HG02870 (cell line): ENCODE measurements around the gene WBP2NL.
"Not testable (repeated sequence)": the region's sequence is repeated elsewhere in the genome, so short reads cannot be mapped to it uniquely, and the experiment has no call there.

ENCODE experiments used
- ATAC-seq: cut with Tn5 transposase; IDR thresholded peaks from one replicate; pipeline ENCODE4 v1.9.1; 2021; ENCODE audit warnings: mild to moderate bottlenecking, moderate library complexity; ENCODE audit not compliant: unreplicated experiment

Gene WBP2NL

DNA sequence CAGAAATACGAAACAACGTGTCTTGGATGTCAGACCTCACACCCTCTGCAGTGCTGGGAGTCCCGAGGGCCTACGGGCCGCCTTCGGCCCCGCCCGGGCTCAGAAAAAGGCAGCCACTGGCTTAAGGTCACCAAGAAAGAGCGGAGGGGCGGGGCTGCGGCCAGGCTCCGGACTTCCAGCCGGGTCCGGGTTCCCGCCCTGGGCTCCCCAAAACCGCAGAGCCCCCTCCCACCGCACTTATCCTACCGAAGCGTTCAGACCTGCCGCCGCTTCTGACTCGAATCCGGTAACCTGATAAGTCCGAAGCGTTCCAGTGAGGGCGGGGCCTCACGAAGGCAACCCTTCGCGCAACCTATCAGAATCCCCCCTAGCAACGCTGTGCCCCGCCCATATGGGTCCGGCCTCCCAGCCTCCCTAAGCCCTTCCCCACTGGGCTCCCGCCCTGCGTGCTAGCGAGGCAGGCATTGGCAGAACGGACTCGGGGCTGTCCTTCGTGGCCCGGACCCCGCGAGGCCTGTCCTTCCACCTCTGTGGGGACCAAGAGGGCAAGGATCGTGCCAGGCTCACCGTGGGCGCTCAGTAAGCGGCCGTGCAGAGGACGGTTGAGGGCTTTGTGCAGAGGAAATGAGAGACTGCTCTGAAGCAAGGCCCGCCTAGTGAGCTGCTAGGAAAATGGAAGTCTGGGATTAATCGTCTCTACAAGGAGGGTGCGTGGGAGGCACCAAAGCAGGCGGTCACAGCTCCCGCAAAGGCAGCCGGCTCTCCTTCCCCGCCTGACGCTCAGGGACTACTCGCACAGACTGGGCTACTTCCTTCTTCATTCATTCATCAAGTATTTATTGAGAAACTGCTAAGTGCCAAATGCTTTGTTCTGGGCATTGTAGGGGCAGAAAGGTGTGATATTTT, 72.2 kb downstream of the WBP2NL start, which contains the start of gene NAGA:
Gene NAGA, minus strand, starts transcription at position 296 of the 906 bp plus-strand sequence. CDS start 515 bp downstream, outside the sequence.
- ATAC-seq = peak; percentile 87

DNA sequence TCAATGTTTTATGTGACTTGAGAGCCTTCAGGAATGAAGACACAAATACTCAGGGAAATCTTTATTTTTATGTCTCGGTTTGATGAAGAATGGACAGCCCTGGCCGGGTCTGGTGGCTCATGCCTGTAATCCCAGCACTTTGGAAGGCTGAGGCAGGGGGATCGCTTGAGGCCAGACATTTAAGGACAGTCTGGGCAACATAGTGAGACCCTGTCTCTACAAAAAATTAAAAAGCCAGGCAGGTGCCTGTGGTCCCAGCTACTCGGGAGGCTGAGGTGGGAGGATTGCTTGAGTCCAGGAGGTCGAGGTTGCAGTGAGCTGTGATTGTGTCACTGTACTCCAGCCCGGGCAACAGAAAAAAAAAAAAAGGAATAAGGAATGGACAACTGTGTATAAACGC, 72.9 kb downstream of the WBP2NL start:
- ATAC-seq = not testable (repeated sequence)

DNA sequence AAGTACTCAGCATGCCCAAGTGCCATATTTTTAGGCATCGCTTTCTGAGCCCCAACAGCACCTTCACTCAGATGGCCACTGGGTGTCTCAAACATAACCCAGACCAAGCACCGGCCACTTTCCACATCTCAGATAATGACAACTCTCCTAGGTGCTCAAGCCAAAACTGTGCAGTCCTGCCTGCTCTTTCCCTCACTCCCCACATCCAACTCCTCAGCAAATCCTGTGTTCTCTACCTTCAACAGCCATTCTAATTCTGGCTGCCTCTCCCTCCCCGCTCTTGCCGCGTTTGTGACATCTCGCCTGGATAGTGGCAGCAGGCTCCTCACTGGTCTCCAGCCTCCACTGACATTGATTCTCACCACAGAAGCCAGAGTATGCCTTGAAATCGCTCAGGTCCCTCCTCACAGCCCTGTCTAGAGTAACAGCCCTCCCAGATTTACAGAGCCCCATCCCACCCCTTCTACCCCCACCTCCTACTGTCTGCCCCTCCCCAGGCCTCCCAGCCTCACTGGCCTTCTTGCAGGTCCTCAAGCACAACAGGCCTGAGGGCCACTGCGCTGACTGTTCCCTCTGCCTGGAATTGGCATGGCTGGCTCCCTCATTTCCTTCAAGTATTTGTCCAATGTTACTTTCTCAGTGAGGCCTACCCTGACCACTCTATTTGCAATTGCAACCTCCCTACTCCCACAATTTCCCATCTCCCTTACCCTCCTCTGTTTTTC, 74.2 kb downstream of the WBP2NL start:
- no peak for ATAC-seq

DNA sequence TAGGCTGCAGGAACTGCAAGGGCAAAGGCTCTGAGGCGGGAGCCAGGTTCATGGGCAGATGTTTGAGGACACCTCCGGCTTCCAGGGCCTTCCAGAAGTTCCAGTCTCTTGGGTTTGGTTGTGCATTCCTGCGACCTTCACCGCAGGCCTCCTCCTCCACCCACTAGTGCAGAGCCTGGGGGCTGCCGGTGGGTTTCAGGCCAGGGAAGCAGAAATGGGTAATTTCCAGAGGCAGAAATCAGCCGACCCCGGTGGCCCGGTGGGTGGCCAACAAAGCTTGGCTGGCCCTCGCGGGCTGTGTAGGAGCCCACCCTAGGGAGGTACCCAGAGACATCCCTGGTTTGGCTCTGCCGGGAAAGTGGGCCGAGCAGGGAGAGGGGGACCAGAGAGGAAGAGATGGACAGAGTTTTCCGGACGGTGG, 75.0 kb downstream of the WBP2NL start:
- no peak for ATAC-seq

DNA sequence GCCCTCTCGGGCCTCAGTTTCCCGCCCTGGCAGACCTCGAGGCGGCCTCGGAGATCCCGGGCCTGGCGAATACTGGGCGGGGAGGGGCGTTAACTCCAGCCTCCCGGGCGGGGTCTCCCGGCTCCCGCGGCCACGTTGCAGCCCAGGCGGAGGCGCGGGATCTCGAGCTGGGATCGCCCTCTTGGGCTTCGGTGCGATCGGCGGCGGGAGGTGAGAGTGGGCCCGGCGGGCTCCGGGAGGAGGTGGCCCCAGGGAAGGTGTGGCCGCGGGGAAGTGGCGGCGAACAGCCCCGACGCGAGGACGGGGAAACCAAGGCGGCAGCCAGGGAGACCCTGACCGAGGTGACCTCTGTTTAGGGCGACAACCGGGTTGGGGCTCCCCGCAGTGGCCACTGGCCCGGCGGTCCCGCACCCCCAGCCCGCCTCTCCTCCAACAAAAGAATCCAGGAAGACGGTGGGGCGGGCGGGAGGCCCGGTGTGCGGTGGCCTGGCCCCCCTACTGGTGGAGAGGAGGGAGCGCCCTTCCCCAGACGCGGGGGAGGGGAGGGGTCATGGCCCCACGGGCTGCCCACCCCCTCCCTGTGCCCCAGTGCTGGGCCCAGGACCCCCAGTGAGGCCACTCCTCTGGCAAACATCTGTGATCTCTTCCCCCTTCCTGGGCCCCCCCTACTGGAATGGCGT, 75.7 kb downstream of the WBP2NL start, which contains the start of gene PHETA2:
Gene PHETA2, plus strand, starts transcription at position 117 of the 680 bp plus-strand sequence. CDS start 3,046 bp downstream, outside the sequence.
- no peak for ATAC-seq

DNA sequence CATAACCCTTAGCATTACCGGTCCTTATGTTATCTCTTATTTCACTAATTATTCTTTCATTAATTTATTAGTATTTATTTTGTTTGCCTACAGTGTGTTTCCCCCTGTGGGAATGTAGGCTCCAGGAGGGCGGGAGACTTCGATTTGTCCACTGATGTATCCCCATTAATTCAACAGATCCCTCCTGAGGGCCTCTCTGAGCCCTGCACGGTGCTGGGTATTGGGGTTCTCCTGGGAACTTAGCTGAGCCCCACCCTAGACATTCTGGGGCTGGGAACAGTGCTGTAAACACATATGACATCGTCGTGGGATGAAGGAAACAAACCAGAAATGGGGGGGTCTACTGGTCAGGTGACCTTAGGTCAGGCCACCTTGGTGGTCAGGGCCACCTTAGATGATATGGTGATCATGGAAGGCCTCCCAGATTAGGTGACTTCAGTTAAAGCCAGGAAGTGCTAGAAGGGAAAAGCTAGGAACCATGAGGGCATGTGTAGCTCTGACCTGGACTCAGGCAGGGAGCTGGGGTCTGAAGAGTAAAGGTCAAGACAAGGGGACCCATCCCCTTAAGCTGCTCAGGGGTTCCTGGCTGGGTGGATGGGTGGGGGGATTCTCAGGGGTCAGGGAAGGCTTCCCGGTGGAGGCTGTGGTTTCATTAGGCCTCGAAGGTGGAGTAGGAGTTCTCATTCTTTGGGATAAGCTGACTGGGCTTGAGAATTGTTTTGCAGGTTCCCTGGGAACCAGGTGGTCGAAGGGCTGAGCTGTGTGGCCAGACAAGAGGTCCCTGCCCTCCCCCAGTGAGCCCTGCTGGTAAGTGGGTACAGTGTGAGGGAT, 76.5 kb downstream of the WBP2NL start:
- no peak for ATAC-seq

DNA sequence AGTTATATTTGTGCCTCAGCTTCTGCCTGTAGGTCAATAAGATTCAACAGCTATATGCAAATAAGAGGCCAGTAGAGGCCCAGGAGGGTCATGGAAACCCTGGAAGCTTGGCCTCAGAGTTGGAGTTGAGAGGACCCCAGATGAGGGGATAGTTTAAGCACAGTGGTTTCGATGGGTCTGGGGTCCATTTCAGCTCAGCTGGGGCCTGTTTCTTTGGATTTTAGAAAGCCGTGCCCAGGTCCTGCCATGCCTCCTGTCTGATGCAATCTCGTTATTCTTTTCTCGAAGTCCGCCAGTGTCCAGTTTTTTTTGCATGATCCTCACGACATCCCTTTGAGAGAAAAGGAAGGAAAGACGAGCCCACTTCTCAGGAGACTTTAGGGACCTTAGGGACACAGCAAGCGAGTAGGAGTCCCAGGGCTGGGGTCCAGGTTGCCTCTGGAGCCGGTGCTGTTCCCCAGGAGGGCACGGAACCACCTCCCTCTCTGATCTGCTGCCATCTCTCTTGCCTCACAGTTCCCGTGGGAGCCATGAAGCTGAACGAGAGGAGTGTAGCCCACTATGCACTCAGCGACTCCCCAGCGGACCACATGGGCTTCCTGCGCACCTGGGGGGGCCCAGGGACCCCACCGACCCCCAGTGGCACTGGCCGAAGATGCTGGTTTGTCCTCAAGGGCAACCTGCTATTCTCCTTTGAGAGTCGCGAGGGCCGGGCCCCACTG, 78.3 kb downstream of the WBP2NL start:
- ATAC-seq = no peak

DNA sequence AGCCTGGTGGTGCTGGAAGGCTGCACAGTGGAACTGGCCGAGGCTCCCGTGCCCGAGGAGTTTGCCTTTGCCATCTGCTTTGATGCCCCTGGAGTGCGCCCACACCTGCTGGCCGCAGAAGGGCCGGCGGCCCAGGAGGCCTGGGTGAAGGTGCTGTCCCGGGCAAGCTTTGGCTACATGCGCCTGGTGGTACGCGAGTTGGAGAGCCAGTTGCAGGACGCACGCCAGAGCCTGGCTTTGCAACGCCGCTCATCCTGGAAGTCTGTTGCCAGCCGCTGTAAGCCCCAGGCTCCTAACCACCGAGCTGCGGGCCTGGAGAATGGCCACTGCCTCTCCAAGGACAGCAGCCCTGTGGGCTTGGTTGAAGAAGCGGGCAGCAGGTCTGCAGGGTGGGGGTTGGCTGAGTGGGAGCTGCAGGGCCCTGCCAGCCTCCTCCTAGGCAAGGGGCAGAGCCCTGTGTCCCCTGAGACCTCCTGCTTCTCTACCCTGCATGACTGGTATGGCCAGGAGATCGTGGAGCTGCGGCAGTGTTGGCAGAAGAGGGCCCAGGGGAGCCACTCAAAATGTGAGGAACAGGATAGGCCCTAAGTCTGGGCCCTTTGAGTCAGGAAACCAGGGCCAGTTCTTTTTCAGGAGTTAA, 79.0 kb downstream of the WBP2NL start:
- ATAC-seq = no peak
